NB4 (cell line): Measurements from ENCODE around the gene NMUR1.

ENCODE experiments used
- DNase-seq: peaks from one replicate; pipeline ENCODE4 v3.0.0; 2010; ENCODE audit warnings: low read depth
- H3K4me3 ChIP-seq: one replicate; pipeline ENCODE4 v1.5.1; 2011; ENCODE audit warnings: mild to moderate bottlenecking, low read depth, low read length, moderate library complexity
- MAX ChIP-seq: IDR thresholded peaks from 2 replicates; pipeline ENCODE4 v1.6.1; 2011; ENCODE audit warnings: low read depth, low read length
- MYC ChIP-seq: IDR thresholded peaks from 2 replicates; pipeline ENCODE4 v1.6.1; 2011; ENCODE audit warnings: low read depth, low read length
- POLR2A ChIP-seq: IDR thresholded peaks from 2 replicates; pipeline ENCODE4 v1.6.1; 2011; ENCODE audit warnings: mild to moderate bottlenecking; ENCODE audit not compliant: insufficient read length; ENCODE audit errors: extremely low read depth
- TF ChIP-seq, protein P1 (sequence below): IDR thresholded peaks from one replicate; pipeline ENCODE4 v1.5.1; 2012; ENCODE audit warnings: low read depth, low read length

NMUR1 gene

GRCh38 chr2:231533777-231534125, 3.5 kb upstream of the NMUR1 start:
- TF ChIP-seq, protein P1, sequence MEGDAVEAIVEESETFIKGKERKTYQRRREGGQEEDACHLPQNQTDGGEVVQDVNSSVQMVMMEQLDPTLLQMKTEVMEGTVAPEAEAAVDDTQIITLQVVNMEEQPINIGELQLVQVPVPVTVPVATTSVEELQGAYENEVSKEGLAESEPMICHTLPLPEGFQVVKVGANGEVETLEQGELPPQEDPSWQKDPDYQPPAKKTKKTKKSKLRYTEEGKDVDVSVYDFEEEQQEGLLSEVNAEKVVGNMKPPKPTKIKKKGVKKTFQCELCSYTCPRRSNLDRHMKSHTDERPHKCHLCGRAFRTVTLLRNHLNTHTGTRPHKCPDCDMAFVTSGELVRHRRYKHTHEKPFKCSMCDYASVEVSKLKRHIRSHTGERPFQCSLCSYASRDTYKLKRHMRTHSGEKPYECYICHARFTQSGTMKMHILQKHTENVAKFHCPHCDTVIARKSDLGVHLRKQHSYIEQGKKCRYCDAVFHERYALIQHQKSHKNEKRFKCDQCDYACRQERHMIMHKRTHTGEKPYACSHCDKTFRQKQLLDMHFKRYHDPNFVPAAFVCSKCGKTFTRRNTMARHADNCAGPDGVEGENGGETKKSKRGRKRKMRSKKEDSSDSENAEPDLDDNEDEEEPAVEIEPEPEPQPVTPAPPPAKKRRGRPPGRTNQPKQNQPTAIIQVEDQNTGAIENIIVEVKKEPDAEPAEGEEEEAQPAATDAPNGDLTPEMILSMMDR: no peak
- TF ChIP-seq MYC (no peak), MAX (no peak), POLR2A (no peak)
- no peak overlapping the region for H3K4me3 ChIP-seq
- no peak for DNase-seq

GRCh38 chr2:231533086-231533776, 3.0 kb upstream of the NMUR1 start:
- no peak for DNase-seq
- TF ChIP-seq, protein P1: no peak
- TF ChIP-seq MYC (no peak), POLR2A (no peak)
- H3K4me3 ChIP-seq: no peak overlapping the region

DNA sequence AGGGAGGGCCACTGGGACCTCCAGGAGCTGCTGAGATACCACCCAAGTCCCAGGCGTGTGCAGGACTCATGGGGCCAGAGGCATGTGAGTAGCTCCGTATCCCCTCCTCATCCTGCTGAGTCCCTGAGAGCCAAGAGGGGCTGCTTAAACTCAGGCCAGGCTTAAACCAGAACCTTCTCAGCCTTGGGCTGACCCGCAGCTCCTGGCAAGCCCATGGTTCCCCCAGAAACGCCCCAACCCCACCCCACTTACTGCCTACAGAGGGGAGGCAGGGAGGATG, 2.5 kb upstream of the NMUR1 start:
- DNase-seq: no peak
- H3K4me3 ChIP-seq: no peak overlapping the region
- TF ChIP-seq, protein P1: no peak
- TF ChIP-seq POLR2A (no peak), MYC (no peak), MAX (no peak)

DNA sequence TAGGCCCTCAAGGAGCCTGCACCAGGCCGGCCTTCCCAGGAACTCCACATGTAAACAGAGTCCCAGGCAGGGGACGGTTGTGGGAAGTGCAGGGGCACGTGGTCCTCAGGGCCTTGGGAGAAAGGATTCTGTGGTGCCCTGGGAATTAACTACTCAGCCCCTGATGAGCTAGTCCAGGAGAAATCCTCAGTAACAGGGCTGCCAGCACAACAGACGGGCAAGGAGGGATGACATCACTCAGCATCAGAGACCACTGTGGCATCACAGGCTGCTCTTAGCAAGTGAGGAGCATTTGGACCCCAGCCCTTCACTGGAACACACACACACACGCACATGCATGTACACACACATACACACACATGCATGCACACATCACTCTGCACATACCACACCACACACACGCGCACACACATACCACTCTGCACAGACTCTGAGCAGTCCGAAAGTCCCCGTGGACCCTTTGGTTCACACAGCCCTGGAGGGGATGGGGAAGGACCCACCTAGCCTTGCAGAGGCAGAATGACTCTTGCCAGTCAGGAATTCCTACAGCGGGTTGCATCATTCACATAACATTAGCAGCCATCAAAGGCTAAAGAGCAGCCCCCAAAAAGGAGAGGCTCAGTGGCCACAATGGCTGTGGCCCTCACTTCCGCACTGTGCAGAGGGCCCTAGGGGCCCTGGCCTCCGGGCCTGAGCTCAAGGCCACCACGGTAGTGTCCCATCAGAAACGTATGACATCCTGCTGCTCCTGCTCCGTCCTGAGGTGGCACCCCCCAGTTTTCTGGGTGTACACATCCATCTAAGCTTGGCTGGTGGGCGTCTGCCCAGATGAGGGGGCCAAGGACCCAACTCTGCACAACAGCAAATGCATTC, 1.9 kb upstream of the NMUR1 start:
- no peak overlapping the region for H3K4me3 ChIP-seq
- TF ChIP-seq POLR2A: no peak
- TF ChIP-seq MYC: no peak
- TF ChIP-seq, protein P1: no peak
- no peak for TF ChIP-seq MAX
- no peak for DNase-seq

- DNase-seq: no peak
- TF ChIP-seq MYC (no peak), MAX (no peak), POLR2A (no peak)
- TF ChIP-seq, protein P1: no peak
Observed at GRCh38 chr2:231531466-231531865, 1.2 kb upstream of the NMUR1 start.

More at GRCh38 chr2:231531466-231531865, 1.2 kb upstream of the NMUR1 start:
- H3K4me3 ChIP-seq: no peak overlapping the region
